Large intestine (tissue), 12 donors: ENCODE results near the gene GGNBP2. TPM values are rescaled to one million over a fixed set of nuclear protein-coding genes. Genes with fewer than 3 reads are reported as not detected.

Experiments used
- DNase-seq, 2 donors: peaks; one replicate each; pipeline versions ENCODE4 v3.0.0 to v3.0.0-alpha.2; 2013
- H3K27ac ChIP-seq: one replicate; pipeline ENCODE4 v1.5.1; 2013; ENCODE audit warnings: low read length
- H3K27me3 ChIP-seq: 2 replicates; pipeline ENCODE4 v1.6.1; 2013; ENCODE audit warnings: low read length; ENCODE audit not compliant: control insufficient read depth, insufficient read depth
- H3K36me3 ChIP-seq: 2 replicates; pipeline ENCODE4 v1.6.1; 2013; ENCODE audit warnings: low read length; ENCODE audit not compliant: control insufficient read depth, insufficient read depth
- H3K4me1 ChIP-seq: one replicate; pipeline ENCODE4 v1.6.1; 2013; ENCODE audit warnings: low read length; ENCODE audit not compliant: control insufficient read depth, insufficient read depth
- H3K4me3 ChIP-seq: one replicate; pipeline ENCODE4 v1.5.1; 2013; ENCODE audit warnings: low read length
- H3K9me3 ChIP-seq: one replicate; pipeline ENCODE4 v1.6.1; 2013; ENCODE audit warnings: mild to moderate bottlenecking, low read depth, low read length, moderate library complexity; ENCODE audit not compliant: control insufficient read depth
- WGBS: methylation state at CpG from one replicate; pipeline ENCODE4 v1.1.5; 2013; ENCODE audit warnings: low lambda C conversion rate; ENCODE audit not compliant: insufficient coverage; 5-methylcytosine and 5-hydroxymethylcytosine counted together
- long read RNA-seq, 11 donors: transcript quantifications; one replicate each; lab custom pipeline, GENCODE V29; 2026
- polyA plus RNA-seq: library from polyadenylated mRNA; unstranded; fragments of 120-200 nt; gene quantifications from one replicate; pipeline ENCODE4 v1.2.1, GENCODE V29; 2013

Gene GGNBP2
- 115 TPM for polyA plus RNA-seq
- long read RNA-seq, donor 1, transcript GGNBP2-212 (14 exons, 2,847 nt): major isoform, 7 of 15 reads
- long read RNA-seq, donor 1, partial matches to known transcripts: 0 of 15 reads
- long read RNA-seq, donor 1, other reads (novel, unspliced or antisense): 0 of 15 reads
- long read RNA-seq, donor 2, transcript GGNBP2-218 (2 exons, 680 nt): major isoform, 5 of 16 reads
- long read RNA-seq, donor 2, partial matches to known transcripts: 0 of 16 reads
- long read RNA-seq, donor 2, other reads (novel, unspliced or antisense): 0 of 16 reads
- long read RNA-seq, donor 3: 0 reads
- long read RNA-seq, donor 4, partial matches to known transcripts: 0 of 5 reads
- long read RNA-seq, donor 4, other reads (novel, unspliced or antisense): 0 of 5 reads
- long read RNA-seq, donor 5, partial matches to known transcripts: 0 of 10 reads
- long read RNA-seq, donor 5, other reads (novel, unspliced or antisense): 0 of 10 reads
- long read RNA-seq, donor 6, transcript GGNBP2-214 (4 exons, 695 nt): minor isoform, 9 of 71 reads
- long read RNA-seq, donor 6, transcript GGNBP2-218 (2 exons, 680 nt): major isoform, 14 of 71 reads
- long read RNA-seq, donor 6, partial matches to known transcripts: 42 of 71 reads
- long read RNA-seq, donor 6, other reads (novel, unspliced or antisense): 0 of 71 reads
- long read RNA-seq, donor 7, transcript GGNBP2-218 (2 exons, 680 nt): major isoform, 5 of 9 reads
- long read RNA-seq, donor 7, partial matches to known transcripts: 0 of 9 reads
- long read RNA-seq, donor 7, other reads (novel, unspliced or antisense): 0 of 9 reads
- long read RNA-seq, donor 8, transcript GGNBP2-210 (2 exons, 2,315 nt): minor isoform, 7 of 90 reads
- long read RNA-seq, donor 8, transcript GGNBP2-218 (2 exons, 680 nt): major isoform, 13 of 90 reads
- long read RNA-seq, donor 8, transcript GGNBP2-213 (2 exons, 665 nt): minor isoform, 6 of 90 reads
- long read RNA-seq, donor 8, partial matches to known transcripts: 60 of 90 reads
- long read RNA-seq, donor 8, other reads (novel, unspliced or antisense): 0 of 90 reads
- long read RNA-seq, donor 9, transcript GGNBP2-214 (4 exons, 695 nt): major isoform, 5 of 17 reads
- long read RNA-seq, donor 9, transcript GGNBP2-218 (2 exons, 680 nt): major isoform, 5 of 17 reads
- long read RNA-seq, donor 9, partial matches to known transcripts: 0 of 17 reads
- long read RNA-seq, donor 9, other reads (novel, unspliced or antisense): 0 of 17 reads
- long read RNA-seq, donor 10, transcript GGNBP2-218 (2 exons, 680 nt): major isoform, 7 of 28 reads
- long read RNA-seq, donor 10, partial matches to known transcripts: 10 of 28 reads
- long read RNA-seq, donor 10, other reads (novel, unspliced or antisense): 0 of 28 reads
- long read RNA-seq, donor 11, transcript GGNBP2-218 (2 exons, 680 nt): major isoform, 6 of 18 reads
- long read RNA-seq, donor 11, transcript GGNBP2-210 (2 exons, 2,315 nt): minor isoform, 5 of 18 reads
- long read RNA-seq, donor 11, partial matches to known transcripts: 5 of 18 reads
- long read RNA-seq, donor 11, other reads (novel, unspliced or antisense): 0 of 18 reads

DNA sequence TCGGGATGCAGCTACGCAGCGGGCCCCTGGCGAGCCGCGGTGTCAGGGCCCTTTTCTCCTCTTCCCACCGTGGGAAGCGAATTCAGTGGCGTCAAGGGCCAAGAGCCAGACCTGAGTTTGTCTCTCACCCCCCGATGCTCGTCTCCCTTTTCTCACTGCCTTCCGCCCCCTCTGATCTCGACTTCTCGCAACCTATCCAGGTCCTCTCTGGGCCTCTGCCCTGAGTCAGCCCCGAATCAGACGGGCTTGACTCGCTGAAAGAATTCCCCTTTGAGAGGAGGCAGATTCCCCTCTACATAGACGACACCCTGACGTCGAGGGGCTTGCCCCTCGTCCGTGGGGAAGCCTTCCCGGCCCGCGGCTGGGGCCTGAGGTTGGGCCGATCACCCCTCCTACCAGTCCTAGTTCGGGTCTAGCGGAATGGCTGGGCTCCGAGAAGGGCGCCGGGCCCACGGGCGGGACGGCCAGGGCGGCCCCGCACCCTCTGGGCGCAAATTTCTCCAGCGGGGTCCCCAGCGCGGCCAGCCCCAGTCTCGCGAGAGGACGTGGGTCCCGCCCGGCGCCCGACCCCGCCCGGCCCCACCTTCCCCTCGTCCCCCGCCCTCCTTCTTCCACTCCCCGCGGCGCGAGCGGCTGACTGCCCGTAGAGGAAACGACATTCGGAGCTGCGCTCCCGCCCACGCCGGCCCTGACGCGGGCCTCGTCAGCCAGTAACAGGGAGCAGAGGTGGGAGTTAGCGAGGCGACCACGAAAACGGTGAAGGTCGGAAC, at the start of gene GGNBP2:
Gene GGNBP2, plus strand, starts transcription at position 613 of the 770 bp plus-strand sequence. CDS start 806 bp downstream, outside the sequence.
- peak; percentile 88 to 95 for DNase-seq
- H3K4me1 ChIP-seq: peaks cover 8% of the 10 kb centered on the region
- 0% methylated on average over 3 of the region's 71 CpGs for WGBS

DNA sequence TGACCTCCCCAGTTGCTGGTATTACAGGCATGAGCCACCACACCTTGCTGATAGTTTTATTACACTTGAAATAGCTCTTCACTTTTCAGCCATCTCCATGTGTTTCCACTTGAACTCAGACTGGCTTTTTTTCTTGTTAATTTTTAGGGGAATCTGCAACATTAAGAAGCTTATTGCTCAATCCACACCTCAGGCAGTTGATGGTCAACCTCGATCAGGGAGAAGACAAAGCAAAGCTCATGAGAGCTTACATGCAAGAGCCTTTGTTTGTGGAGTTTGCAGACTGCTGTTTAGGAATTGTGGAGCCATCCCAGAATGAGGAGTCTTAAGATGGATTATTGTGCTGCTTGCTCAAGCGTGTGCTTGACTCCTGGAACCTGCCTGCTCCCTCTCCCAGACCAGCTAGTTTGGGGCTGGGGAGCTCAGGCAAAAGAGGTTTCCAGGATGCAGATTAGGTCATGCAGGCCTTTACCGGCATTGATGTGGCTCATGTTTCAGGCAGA, 49.6 kb upstream of the GGNBP2 start:
- WGBS: no CpG with 5 or more reads among the region's 3 CpGs
- no peaks in the 10 kb centered on the region for H3K4me1 ChIP-seq

More for the DNA sequence above, at the start of gene GGNBP2:
- peak within 1 kb of the TSS; percentile 100 for H3K27ac ChIP-seq
- peak within 1 kb of the TSS; percentile 99 for H3K4me3 ChIP-seq
- H3K9me3 ChIP-seq: no peaks in the 10 kb centered on the region
- no peaks in the 10 kb centered on the region for H3K36me3 ChIP-seq
- H3K27me3 ChIP-seq: no peaks in the 10 kb centered on the region

GRCh38 chr17:36496018-36496789, 48.5 kb upstream of the GGNBP2 start:
- no peaks in the 10 kb centered on the region for H3K4me1 ChIP-seq
- no peak overlapping the region for H3K4me3 ChIP-seq
- no peaks in the 10 kb centered on the region for H3K9me3 ChIP-seq
- no peak for DNase-seq
- no peak overlapping the region for H3K27ac ChIP-seq
- WGBS: no CpG with 5 or more reads among the region's 9 CpGs
- H3K27me3 ChIP-seq: no peaks in the 10 kb centered on the region
- peaks cover 77% of the 10 kb centered on the region for H3K36me3 ChIP-seq

More for the DNA sequence above, 49.6 kb upstream of the GGNBP2 start:
- H3K4me3 ChIP-seq: no peak overlapping the region
- no peaks in the 10 kb centered on the region for H3K9me3 ChIP-seq
- H3K27ac ChIP-seq: no peak overlapping the region
- no peak for DNase-seq
- no peaks in the 10 kb centered on the region for H3K27me3 ChIP-seq
- peaks cover 69% of the 10 kb centered on the region for H3K36me3 ChIP-seq

DNA sequence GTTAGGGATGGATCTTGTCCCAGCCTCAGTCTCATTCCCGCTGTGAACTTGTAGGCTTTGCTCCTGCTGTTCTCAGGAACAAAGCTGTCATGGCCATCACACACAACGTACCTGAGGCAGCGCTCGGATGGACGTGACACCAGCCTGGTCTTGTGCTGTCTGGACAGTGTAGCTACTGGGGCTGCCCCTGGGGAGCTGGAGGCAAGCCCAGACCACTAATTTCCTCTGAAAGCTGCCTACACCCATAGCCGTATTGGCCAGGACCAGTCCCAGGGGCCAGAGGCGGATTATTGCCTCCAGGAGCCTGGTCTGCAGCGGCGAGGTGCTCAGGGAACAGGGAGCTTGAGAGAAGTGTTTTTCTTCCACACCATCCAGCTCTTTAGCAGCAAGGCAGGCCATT, 46.6 kb upstream of the GGNBP2 start:
- H3K4me3 ChIP-seq: no peak overlapping the region
- no peaks in the 10 kb centered on the region for H3K4me1 ChIP-seq
- H3K27me3 ChIP-seq: no peaks in the 10 kb centered on the region
- no peaks in the 10 kb centered on the region for H3K9me3 ChIP-seq
- H3K27ac ChIP-seq: no peak overlapping the region
- H3K36me3 ChIP-seq: peaks cover 74% of the 10 kb centered on the region
- no peak for DNase-seq
- no CpG with 5 or more reads among the region's 9 CpGs for WGBS

- WGBS: 83% methylated on average over 2 of the region's 7 CpGs
- no peak overlapping the region for H3K4me3 ChIP-seq
- no peak for DNase-seq
- H3K9me3 ChIP-seq: no peaks in the 10 kb centered on the region
- no peak overlapping the region for H3K27ac ChIP-seq
- H3K4me1 ChIP-seq: no peaks in the 10 kb centered on the region
- peaks cover 74% of the 10 kb centered on the region for H3K36me3 ChIP-seq
- H3K27me3 ChIP-seq: no peaks in the 10 kb centered on the region
These were observed 46.0 kb upstream of the GGNBP2 start for GRCh38 chr17:36498560-36499300.

GRCh38 chr17:36500745-36501225, 43.9 kb upstream of the GGNBP2 start:
- H3K27me3 ChIP-seq: no peaks in the 10 kb centered on the region
- H3K4me1 ChIP-seq: no peaks in the 10 kb centered on the region
- no peak for DNase-seq
- H3K36me3 ChIP-seq: peaks cover 74% of the 10 kb centered on the region
- no peaks in the 10 kb centered on the region for H3K9me3 ChIP-seq
- H3K27ac ChIP-seq: no peak overlapping the region
- no peak overlapping the region for H3K4me3 ChIP-seq
- WGBS: no CpG with 5 or more reads among the region's 15 CpGs

GRCh38 chr17:36501351-36501750, 43.4 kb upstream of the GGNBP2 start:
- Histone ChIP-seq H3K27me3 (no peaks in the 10 kb centered on the region), H3K36me3 (peaks cover 74% of the 10 kb centered on the region), H3K4me1 (no peaks in the 10 kb centered on the region), H3K9me3 (no peaks in the 10 kb centered on the region), H3K27ac (no peak overlapping the region), H3K4me3 (no peak overlapping the region)
- no peak for DNase-seq
- WGBS: no CpG with 5 or more reads among the region's 3 CpGs

- DNase-seq: no peak
- WGBS: 80% methylated on average over 2 of the region's 6 CpGs
- H3K36me3 ChIP-seq: peaks cover 74% of the 10 kb centered on the region
These were observed 42.8 kb upstream of the GGNBP2 start for GRCh38 chr17:36501963-36502362.

More at GRCh38 chr17:36501963-36502362, 42.8 kb upstream of the GGNBP2 start:
- Histone ChIP-seq H3K9me3 (no peaks in the 10 kb centered on the region), H3K27me3 (no peaks in the 10 kb centered on the region), H3K4me1 (no peaks in the 10 kb centered on the region), H3K4me3 (no peak overlapping the region), H3K27ac (no peak overlapping the region)
